ENCODE data around the gene C6orf89. TPM values are rescaled to one million over a fixed set of nuclear protein-coding genes. Genes with fewer than 3 reads are reported as not detected.

C6orf89 gene
- total RNA-seq, 1 experiment from 2014 or later: 11.8 TPM

DNA sequence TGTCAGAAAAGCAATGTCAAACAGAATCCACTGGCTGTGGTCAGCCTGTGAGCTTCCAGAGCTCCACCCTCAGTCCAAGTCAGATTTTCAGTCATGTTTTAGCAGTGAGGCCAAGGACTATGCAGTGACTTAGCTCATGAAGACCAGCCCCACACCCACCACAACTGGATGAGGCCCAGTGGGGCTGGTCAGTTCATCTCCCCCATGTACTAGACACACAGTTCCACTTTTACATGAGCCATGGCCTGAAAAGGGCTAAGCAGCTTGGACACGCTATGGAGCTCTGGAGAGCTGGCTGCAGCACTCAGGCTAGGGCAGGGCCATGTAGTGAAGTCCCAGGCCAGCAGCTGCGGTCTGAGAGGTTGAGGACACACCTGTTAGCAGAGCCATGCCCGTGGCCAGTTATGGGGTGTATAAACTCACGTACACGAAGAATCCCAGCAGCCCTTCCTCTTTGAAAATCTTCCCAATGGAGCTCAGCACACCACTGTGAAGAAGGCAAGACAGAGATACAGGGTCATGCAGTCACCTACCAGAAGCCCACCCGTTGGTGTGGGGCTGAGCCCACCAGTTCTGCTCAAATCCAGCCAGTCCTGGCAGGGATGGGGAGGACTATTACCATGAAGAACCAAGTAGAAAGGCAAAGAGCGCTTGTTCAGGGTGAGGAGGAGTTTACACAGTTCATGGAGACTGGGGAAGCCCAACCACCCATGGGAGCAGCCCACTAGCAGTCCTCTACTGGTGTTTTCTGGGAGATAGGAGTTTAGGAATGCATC lies 89.7 kb downstream of the C6orf89 start:
- Mint-ChIP-seq H3K27ac (no peak overlapping the region), H3K9me3 (no peaks in the 10 kb centered on the region), H3K4me1 (peaks cover 8 to 10% of the 10 kb centered on the region in 2 experiments), H3K27me3 (ENCODE audit: low read depth) (no peaks in the 10 kb centered on the region), H3K36me3 (ENCODE audit: insufficient read depth in 1 of 3, low read depth in 3 of 3) (peaks cover 54 to 87% (median 83%) of the 10 kb centered on the region in 3 experiments; a peak in 6 of 7 replicates), H3K4me3 (no peak overlapping the region)
- Histone ChIP-seq H2AFZ (ENCODE audit: low read length) (no peak overlapping the region), H2BK12ac (ENCODE audit: insufficient read length, low read depth, low read length) (no peak overlapping the region), H3K14ac (ENCODE audit: insufficient read depth, low read length) (no peak overlapping the region), H3K79me1 (ENCODE audit: insufficient read depth, low read depth, low read length, poor library complexity, severe bottlenecking) (peaks cover 3% of the 10 kb centered on the region), H3K23ac (ENCODE audit: insufficient read length, low read depth, low read length) (no peak overlapping the region), H3K27me3 (ENCODE audit: insufficient read depth, low read length) (no peaks in the 10 kb centered on the region), H3K23me2 (ENCODE audit: insufficient read length, low read depth, low read length, poor library complexity, severe bottlenecking) (no peaks in the 10 kb centered on the region), H3K9me3 (ENCODE audit: control insufficient read depth, low read depth, low read length) (no peaks in the 10 kb centered on the region), H3T11ph (ENCODE audit: low read length) (no peak overlapping the region), H2BK120ac (ENCODE audit: low read depth, low read length, poor library complexity, severe bottlenecking) (no peak overlapping the region), H3K56ac (ENCODE audit: insufficient read length, low read depth, low read length) (no peak overlapping the region), H4K91ac (ENCODE audit: insufficient read length, low read depth, low read length) (no peak overlapping the region), H2BK20ac (ENCODE audit: low read depth, low read length, poor library complexity, severe bottlenecking) (no peak overlapping the region), H3K4ac (ENCODE audit: low read depth, low read length) (no peak overlapping the region), H3K79me2 (ENCODE audit: insufficient read depth, low read length) (peaks cover 5% of the 10 kb centered on the region; the same call in 1 of the 2 replicates), H4K20me1 (ENCODE audit: control insufficient read depth, insufficient read depth, insufficient read length) (no peaks in the 10 kb centered on the region), H3K4me2 (ENCODE audit: insufficient read depth, insufficient read length, low read length) (no peak overlapping the region), H4K8ac (replicated peaks; ENCODE audit: insufficient read length, low read depth, low read length) (no peak overlapping the region), H2BK5ac (ENCODE audit: insufficient read length, low read length) (no peak overlapping the region), H3K18ac (ENCODE audit: insufficient read length, low read depth, low read length) (no peak overlapping the region), H3K4me1 (ENCODE audit: insufficient read depth, low read length) (no peaks in the 10 kb centered on the region), H3K27ac (ENCODE audit: insufficient read length, low read depth, low read length) (no peak overlapping the region), H2AK5ac (ENCODE audit: insufficient read length, low read length) (no peak overlapping the region), H4K5ac (ENCODE audit: insufficient read length, low read depth, low read length) (no peak overlapping the region), H3K9ac (ENCODE audit: extremely low read depth, insufficient read length, low read length) (no peak overlapping the region), H2BK15ac (ENCODE audit: low read depth, low read length) (no peak overlapping the region)
- TF ChIP-seq, protein P1, sequence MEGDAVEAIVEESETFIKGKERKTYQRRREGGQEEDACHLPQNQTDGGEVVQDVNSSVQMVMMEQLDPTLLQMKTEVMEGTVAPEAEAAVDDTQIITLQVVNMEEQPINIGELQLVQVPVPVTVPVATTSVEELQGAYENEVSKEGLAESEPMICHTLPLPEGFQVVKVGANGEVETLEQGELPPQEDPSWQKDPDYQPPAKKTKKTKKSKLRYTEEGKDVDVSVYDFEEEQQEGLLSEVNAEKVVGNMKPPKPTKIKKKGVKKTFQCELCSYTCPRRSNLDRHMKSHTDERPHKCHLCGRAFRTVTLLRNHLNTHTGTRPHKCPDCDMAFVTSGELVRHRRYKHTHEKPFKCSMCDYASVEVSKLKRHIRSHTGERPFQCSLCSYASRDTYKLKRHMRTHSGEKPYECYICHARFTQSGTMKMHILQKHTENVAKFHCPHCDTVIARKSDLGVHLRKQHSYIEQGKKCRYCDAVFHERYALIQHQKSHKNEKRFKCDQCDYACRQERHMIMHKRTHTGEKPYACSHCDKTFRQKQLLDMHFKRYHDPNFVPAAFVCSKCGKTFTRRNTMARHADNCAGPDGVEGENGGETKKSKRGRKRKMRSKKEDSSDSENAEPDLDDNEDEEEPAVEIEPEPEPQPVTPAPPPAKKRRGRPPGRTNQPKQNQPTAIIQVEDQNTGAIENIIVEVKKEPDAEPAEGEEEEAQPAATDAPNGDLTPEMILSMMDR (conservative IDR thresholded peaks at IDR 0.05): no peak
- no peak for DNase-seq
- no CpG with 5 or more reads among the region's 7 CpGs for WGBS (ENCODE audit: extremely low coverage, insufficient read length, low lambda C conversion rate)

Measured in H9 (cell line).